Tibial nerve (tissue), 4 donors: ENCODE measurements around the gene TNPO3. TPM values are rescaled to one million over a fixed set of nuclear protein-coding genes. Genes with fewer than 3 reads are reported as not detected.

Experiments used
- DNase-seq, 2 donors: peaks; one replicate each; pipeline ENCODE4 v3.0.0-alpha.2; 2019; ENCODE audit warnings: low spot score in 2 of 2
- H3K27ac ChIP-seq, 4 donors: fragments of 200-600 bp; sonication (generic) in 3 of 4; one replicate each; pipeline ENCODE4 v1.5.1; 2017 to 2019; ENCODE audit warnings: mild to moderate bottlenecking in 1 of 4
- H3K27me3 ChIP-seq, 2 donors: fragments of 200-600 bp; sonication (generic) in 1 of 2; one replicate each; pipeline versions ENCODE4 v1.5.1 to v1.6.0; 2017 to 2019
- H3K36me3 ChIP-seq, 3 donors: fragments of 200-600 bp; sonication (generic); one replicate each; pipeline ENCODE4 v1.5.1; 2018 to 2019
- H3K4me1 ChIP-seq, 4 donors: fragments of 200-600 bp; sonication (generic) in 3 of 4; one replicate each; pipeline ENCODE4 v1.5.1; 2017 to 2019
- H3K4me3 ChIP-seq, 4 donors: fragments of 200-600 bp; sonication (generic) in 3 of 4; one replicate each; pipeline ENCODE4 v1.5.1; 2017 to 2019; ENCODE audit warnings: mild to moderate bottlenecking in 1 of 4, moderate library complexity in 1 of 4
- H3K9me3 ChIP-seq, 4 donors: fragments of 200-600 bp; sonication (generic) in 3 of 4; one replicate each; pipeline ENCODE4 v1.5.1; 2017 to 2019
- CTCF ChIP-seq, 5 experiments: fragments of 200-600 bp in 3 of 5; fragments of 450-650 bp in 2 of 5; sonication (generic) in 3 of 5; IDR thresholded peaks; one replicate each; pipeline ENCODE4 v1.5.1; 2016 to 2019; ENCODE audit warnings: antibody characterized with exemption in 5 of 5, mild to moderate bottlenecking in 3 of 5, moderate library complexity in 2 of 5
- EP300 ChIP-seq, 2 donors: sonication (generic); formaldehyde crosslinking; IDR thresholded peaks; one replicate each; pipeline ENCODE4 v1.6.1; 2017; ENCODE audit warnings: antibody characterized with exemption in 2 of 2, mild to moderate bottlenecking in 1 of 2
- POLR2A ChIP-seq, 2 donors: fragments of 450-650 bp; IDR thresholded peaks; one replicate each; pipeline ENCODE4 v1.6.1; 2017; ENCODE audit warnings: antibody characterized with exemption in 2 of 2, mild to moderate bottlenecking in 2 of 2, moderate library complexity in 2 of 2
- WGBS, 2 donors: methylation state at CpG; one replicate each; pipeline ENCODE4 v1.1.5; 2018; 5-methylcytosine and 5-hydroxymethylcytosine counted together
- total RNA-seq, 4 donors: library from RNA; depleted of rRNA; stranded (reverse); fragments of >200 nt; gene quantifications; one replicate each; pipeline ENCODE4 v1.1.0, GENCODE V29; 2016

The TNPO3 gene
- total RNA-seq, 4 donors from 2014 or later: 33.9 to 36.9 (median 35.5) TPM

DNA sequence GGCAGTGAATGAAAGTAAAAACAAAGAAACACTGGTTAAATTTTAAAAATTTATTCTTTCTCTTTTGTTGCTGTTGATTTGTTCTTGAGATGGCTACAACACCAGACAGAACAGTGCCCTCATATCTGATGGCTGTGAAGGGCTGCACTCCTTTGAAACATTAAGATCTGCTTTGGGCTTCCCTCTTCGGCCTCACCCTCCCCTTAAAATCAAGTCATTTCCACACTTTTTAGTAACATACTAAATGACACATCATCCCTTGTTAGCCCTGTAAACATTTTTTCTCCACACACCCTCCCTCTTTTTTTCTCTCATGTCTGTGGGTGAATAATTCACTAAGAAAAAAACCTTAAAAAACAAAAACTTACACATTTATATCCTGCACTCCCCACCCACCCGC, 100.8 kb downstream of the TNPO3 start:
- H3K4me3 ChIP-seq: no peak overlapping the region
- TF ChIP-seq CTCF (IDR thresholded peaks at IDR 0.05) (no peak), EP300 (IDR thresholded peaks at IDR 0.05) (no peak), POLR2A (IDR thresholded peaks at IDR 0.05) (no peak)
- no peak overlapping the region for H3K27ac ChIP-seq
- WGBS, 2 donors: 71 to 82% methylated on average over 2 of the region's 2 CpGs
- no peaks in the 10 kb centered on the region for H3K9me3 ChIP-seq
- no peak for DNase-seq
- H3K27me3 ChIP-seq: no peaks in the 10 kb centered on the region
- H3K36me3 ChIP-seq: peaks cover 0 to 92% (median 0%) of the 10 kb centered on the region in 3 donors
- H3K4me1 ChIP-seq: no peaks in the 10 kb centered on the region

- H3K4me3 ChIP-seq: no peak overlapping the region
- H3K27me3 ChIP-seq: no peaks in the 10 kb centered on the region
- peaks cover 0 to 64% (median 0%) of the 10 kb centered on the region in 3 donors for H3K36me3 ChIP-seq
- no peak overlapping the region for H3K27ac ChIP-seq
- DNase-seq: no peak
- H3K9me3 ChIP-seq: no peaks in the 10 kb centered on the region
- 65 to 68% methylated on average over 5 of the region's 5 CpGs for WGBS, 2 donors
- peaks cover 0 to 8% (median 0%) of the 10 kb centered on the region in 4 donors for H3K4me1 ChIP-seq
- TF ChIP-seq POLR2A (IDR thresholded peaks at IDR 0.05) (no peak), EP300 (IDR thresholded peaks at IDR 0.05) (no peak), CTCF (IDR thresholded peaks at IDR 0.05) (no peak)
Measured at GRCh38 chr7:128951296-128951695, 103.6 kb downstream of the TNPO3 start.

GRCh38 chr7:128948976-128949760, 105.7 kb downstream of the TNPO3 start:
- Histone ChIP-seq H3K9me3 (no peaks in the 10 kb centered on the region), H3K4me1 (peaks cover 0 to 8% (median 0%) of the 10 kb centered on the region in 4 donors), H3K27me3 (no peaks in the 10 kb centered on the region), H3K27ac (no peak overlapping the region), H3K36me3 (peaks cover 0 to 42% (median 0%) of the 10 kb centered on the region in 3 donors), H3K4me3 (no peak overlapping the region)
- 74 to 86% methylated on average over 4 of the region's 4 CpGs for WGBS, 2 donors
- no peak for TF ChIP-seq CTCF (IDR thresholded peaks at IDR 0.05)
- TF ChIP-seq EP300 (IDR thresholded peaks at IDR 0.05): no peak
- no peak for TF ChIP-seq POLR2A (IDR thresholded peaks at IDR 0.05)
- no peak for DNase-seq

DNA sequence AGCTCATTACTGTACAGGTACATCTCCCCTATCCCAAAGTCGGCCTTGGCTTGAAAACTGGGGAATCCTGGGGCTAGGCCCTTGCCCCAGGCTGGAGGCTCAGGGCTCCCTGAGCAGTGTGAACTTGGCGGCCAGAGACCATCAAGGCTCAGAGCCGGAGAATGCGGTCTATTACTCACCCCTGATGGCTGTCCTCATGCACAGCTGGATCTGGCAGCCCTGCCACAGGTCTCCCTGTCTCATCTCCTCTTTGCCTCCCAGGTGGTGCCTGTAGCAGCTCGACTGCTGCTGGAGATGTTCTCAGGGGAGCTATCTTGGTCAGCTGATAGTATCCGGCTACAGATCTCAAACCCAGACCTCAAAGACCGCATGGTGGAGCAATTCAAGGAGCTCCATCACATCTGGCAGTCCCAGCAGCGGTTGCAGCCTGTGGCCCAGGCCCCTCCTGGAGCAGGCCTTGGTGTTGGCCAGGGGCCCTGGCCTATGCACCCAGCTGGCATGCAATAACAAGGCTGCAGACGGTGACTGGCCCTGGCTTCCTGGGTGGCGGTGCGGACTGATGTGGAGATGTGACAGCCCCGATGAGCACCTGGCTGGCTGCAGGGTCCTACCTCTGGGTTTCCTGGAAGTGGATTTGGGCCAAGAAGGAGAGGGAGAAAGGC, 106.5 kb downstream of the TNPO3 start:
- H3K27ac ChIP-seq: no peak overlapping the region
- H3K27me3 ChIP-seq: no peaks in the 10 kb centered on the region
- H3K36me3 ChIP-seq: peaks cover 0 to 35% (median 0%) of the 10 kb centered on the region in 3 donors
- no peak overlapping the region for H3K4me3 ChIP-seq
- H3K4me1 ChIP-seq: peaks cover 0 to 8% (median 0%) of the 10 kb centered on the region in 4 donors
- no peak for TF ChIP-seq POLR2A (IDR thresholded peaks at IDR 0.05)
- TF ChIP-seq EP300 (IDR thresholded peaks at IDR 0.05): no peak
- TF ChIP-seq CTCF (IDR thresholded peaks at IDR 0.05): no peak
- 76% methylated on average over 12 of the region's 12 CpGs; no CpG with 5 or more reads in 1 of the 2 donors for WGBS, 2 donors
- H3K9me3 ChIP-seq: no peaks in the 10 kb centered on the region
- no peak for DNase-seq

GRCh38 chr7:128947854-128948253, 107.1 kb downstream of the TNPO3 start:
- WGBS, 2 donors: 80 to 90% methylated on average over 6 to 9 of the region's 9 CpGs
- no peak for TF ChIP-seq POLR2A (IDR thresholded peaks at IDR 0.05)
- TF ChIP-seq CTCF (IDR thresholded peaks at IDR 0.05): no peak
- no peak for TF ChIP-seq EP300 (IDR thresholded peaks at IDR 0.05)

More at GRCh38 chr7:128947854-128948253, 107.1 kb downstream of the TNPO3 start:
- no peak for DNase-seq
- Histone ChIP-seq H3K4me3 (no peak overlapping the region), H3K36me3 (peaks cover 0 to 29% (median 0%) of the 10 kb centered on the region in 3 donors), H3K27me3 (no peaks in the 10 kb centered on the region), H3K9me3 (no peaks in the 10 kb centered on the region), H3K4me1 (peaks cover 0 to 8% (median 0%) of the 10 kb centered on the region in 4 donors), H3K27ac (no peak overlapping the region)
